Activated naive CD4-positive, alpha-beta T cell treated with anti-CD3 and anti-CD28 coated beads, Interleukin-2, amount 10 ng/mL, durations not matched to agents 7 days and 5 days (primary cell): ENCODE measurements around the gene MAML3.

Experiments
- CTCF ChIA-PET: fragments of 350-600 bp; sonication (Branson Sonifier 250); formaldehyde crosslinking; loops from one replicate; lab custom pipeline; 2021; ENCODE audit warnings: antibody characterized with exemption; lab: Charles Lee
- DNase-seq: peaks from one replicate; pipeline ENCODE4 v3.0.0-alpha.2; 2020
- H3K27ac Mint-ChIP-seq: one replicate; pipeline ENCODE4 v1.8.0; 2021; ENCODE audit warnings: mild to moderate bottlenecking, moderate library complexity, mixed read lengths
- H3K27me3 Mint-ChIP-seq: one replicate; pipeline ENCODE4 v1.8.0; 2021; ENCODE audit warnings: mild to moderate bottlenecking, mixed read lengths
- H3K36me3 Mint-ChIP-seq: one replicate; pipeline ENCODE4 v1.8.0; 2021; ENCODE audit warnings: mixed read lengths
- H3K4me1 Mint-ChIP-seq: one replicate; pipeline ENCODE4 v1.8.0; 2021; ENCODE audit warnings: mixed read lengths
- H3K4me3 Mint-ChIP-seq: one replicate; pipeline ENCODE4 v1.8.0; 2021; ENCODE audit warnings: mild to moderate bottlenecking, moderate library complexity, mixed read lengths
- H3K9me3 Mint-ChIP-seq: one replicate; pipeline ENCODE4 v1.8.0; 2021; ENCODE audit warnings: mixed read lengths

Gene MAML3

DNA sequence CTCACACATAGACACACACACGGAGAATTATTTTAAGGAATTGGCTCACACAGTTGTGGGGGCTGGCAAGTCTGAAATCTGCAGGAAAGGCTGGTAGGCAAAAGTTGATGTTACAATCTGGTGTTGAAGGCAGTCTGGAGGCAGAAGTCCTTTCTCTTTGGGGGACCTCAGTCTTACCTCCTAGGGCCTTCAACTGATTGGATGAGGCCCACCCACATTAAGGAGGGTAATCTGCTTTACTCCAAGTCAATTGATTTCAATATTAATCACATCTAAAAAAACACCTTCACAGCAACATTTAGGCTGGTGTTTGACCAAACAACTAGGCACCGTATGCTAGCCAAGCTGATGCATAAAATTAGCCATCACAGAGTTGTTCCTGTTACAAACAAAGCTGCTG lies 477.6 kb downstream of the MAML3 start:
- no peak overlapping the region for H3K4me3 Mint-ChIP-seq
- no peak for DNase-seq
- peaks cover 5% of the 10 kb centered on the region for H3K4me1 Mint-ChIP-seq
- H3K9me3 Mint-ChIP-seq, result no peaks in the 10 kb centered on the region
- no peak overlapping the region for H3K27ac Mint-ChIP-seq
- peaks cover 10% of the 10 kb centered on the region for H3K36me3 Mint-ChIP-seq
- no peaks in the 10 kb centered on the region for H3K27me3 Mint-ChIP-seq
- CTCF ChIA-PET, result no interaction called here

DNA sequence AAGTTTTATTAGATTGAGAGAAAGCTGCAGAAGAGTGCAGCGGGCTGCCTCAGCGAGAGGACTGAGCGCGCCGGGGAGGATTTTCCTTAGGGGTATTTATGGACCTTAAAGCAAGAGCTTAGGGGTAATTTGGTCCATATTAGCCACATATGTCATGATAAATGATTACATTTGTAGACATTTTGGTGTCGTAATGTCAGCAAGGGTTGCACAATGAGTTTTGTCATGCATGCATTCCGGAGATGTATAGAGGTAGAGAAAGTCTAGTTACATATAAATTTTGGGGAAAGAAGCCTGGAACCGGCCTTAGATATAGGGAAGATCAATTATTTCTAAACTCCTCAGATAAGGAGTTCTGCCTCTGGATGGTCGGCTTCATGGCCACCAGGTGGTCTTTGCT lies 478.3 kb downstream of the MAML3 start:
- Mint-ChIP-seq H3K36me3 (peaks cover 10% of the 10 kb centered on the region), H3K27ac (no peak overlapping the region), H3K27me3 (no peaks in the 10 kb centered on the region), H3K4me1 (peaks cover 5% of the 10 kb centered on the region), H3K9me3 (no peaks in the 10 kb centered on the region), H3K4me3 (no peak overlapping the region)
- CTCF ChIA-PET, result no interaction called here
- no peak for DNase-seq

DNA sequence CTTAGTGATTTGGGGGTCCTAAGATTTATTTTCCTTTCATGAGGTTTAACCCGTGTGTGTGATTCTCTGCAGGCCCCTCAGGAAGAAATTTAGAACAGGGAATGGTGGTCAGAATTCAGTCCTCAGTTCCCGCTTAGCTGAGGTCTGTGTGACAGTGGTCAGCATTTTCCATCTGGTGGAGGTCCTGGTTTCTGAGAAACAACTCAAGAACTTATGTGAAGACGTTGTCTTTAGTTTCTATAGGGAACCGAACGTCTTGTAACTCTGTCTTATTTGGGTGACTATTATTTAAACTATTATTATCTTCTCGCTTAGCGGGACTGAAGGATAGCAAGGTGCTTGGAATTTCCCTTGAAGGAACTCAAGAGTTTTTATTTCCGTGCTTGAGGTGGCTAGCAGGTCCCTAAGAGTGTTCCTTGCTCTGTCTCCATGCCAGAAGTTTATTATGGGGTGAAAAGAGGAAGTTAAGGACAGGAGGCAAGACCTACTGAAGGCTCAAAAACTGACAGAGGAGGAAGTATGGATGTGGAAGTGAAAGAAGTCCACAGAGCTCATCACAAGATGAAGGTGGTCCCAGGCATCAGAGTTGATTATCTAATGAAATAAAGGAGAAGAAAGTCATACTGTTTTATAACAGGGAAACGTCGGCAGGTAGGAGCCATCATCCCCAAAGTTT lies 479.0 kb downstream of the MAML3 start:
- H3K27ac Mint-ChIP-seq, result no peak overlapping the region
- no peak for DNase-seq
- H3K27me3 Mint-ChIP-seq, result no peaks in the 10 kb centered on the region
- peaks cover 10% of the 10 kb centered on the region for H3K36me3 Mint-ChIP-seq
- CTCF ChIA-PET, result no interaction called here
- no peak overlapping the region for H3K4me3 Mint-ChIP-seq
- no peaks in the 10 kb centered on the region for H3K9me3 Mint-ChIP-seq
- H3K4me1 Mint-ChIP-seq, result peaks cover 5% of the 10 kb centered on the region

DNA sequence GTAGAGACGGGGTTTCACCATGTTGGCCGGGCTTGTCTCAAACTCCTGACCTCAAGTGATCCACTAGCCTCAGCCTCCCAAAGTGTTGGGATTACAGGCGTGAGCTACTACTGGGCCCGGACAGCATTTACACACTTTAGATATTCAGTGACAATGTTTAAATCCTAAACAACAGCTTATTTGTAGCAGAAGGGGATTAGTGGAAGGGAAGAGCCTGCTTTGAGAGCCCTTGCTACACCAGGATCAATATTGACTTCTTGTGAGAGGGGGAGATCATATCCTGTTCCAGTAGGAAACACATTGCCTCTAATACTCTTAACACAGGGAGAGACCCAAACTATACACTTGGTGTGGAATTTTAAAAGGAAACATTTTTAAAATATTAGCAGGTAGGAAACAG lies 481.3 kb downstream of the MAML3 start:
- Mint-ChIP-seq H3K4me1 (peaks cover 9% of the 10 kb centered on the region), H3K27me3 (no peaks in the 10 kb centered on the region), H3K9me3 (no peaks in the 10 kb centered on the region), H3K36me3 (peaks cover under 1% of the 10 kb centered on the region), H3K4me3 (no peak overlapping the region), H3K27ac (no peak overlapping the region)
- DNase-seq, result no peak
- CTCF ChIA-PET, result interaction anchor here (1.1 to 2.1 kb wide), 3 partner anchors 15 to 70 kb away, joined by 3 to 10 read pairs (median 4); no protein-coding TSS in a partner anchor

DNA sequence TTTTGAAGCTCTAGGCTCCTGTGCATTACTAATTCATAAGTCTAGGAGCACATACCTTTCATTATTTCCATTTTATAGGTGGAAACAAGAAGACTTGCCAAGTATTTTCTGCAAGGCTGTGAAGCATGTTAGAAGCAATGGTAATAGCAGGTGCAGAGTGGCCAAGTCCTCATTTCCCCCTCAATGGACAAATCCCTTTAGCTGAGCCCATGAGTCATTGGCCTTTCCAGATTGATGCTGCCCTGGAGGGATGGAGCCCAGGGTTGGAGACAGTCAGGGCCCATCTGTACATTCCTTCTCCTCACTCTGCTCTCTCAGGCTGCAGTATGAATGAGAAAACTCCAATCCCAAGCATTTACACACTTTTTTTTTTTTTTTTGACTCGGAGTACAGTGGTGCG lies 481.8 kb downstream of the MAML3 start:
- Mint-ChIP-seq H3K4me1 (peaks cover 12% of the 10 kb centered on the region), H3K27me3 (no peaks in the 10 kb centered on the region), H3K36me3 (peaks cover 4% of the 10 kb centered on the region), H3K4me3 (no peak overlapping the region), H3K27ac (no peak overlapping the region), H3K9me3 (no peaks in the 10 kb centered on the region)
- CTCF ChIA-PET, result interaction anchor here (1.2 to 2.1 kb wide), 2 partner anchors 15 to 69 kb away, joined by 4 to 10 read pairs; no protein-coding TSS in a partner anchor
- no peak for DNase-seq

DNA sequence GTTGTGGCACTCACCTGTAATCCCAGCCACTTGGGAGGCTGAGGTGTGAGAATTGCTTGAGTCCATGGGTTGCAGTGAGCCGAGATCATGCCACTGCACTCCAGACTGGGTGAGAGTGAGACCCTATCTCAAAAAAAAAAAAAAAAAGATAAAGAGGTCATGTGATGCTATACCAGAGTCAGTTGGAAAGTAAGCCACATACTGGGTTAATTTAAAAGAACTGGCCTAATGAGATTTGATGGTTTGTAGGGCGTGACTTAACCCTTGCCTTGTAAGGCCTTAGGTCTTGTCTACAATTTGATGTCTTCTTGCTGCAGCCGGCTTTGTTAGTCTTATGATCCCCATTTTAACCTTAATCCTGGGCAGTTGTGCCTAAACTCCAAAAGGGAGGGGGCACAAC lies 483.2 kb downstream of the MAML3 start:
- H3K27ac Mint-ChIP-seq, result no peak overlapping the region
- H3K9me3 Mint-ChIP-seq, result no peaks in the 10 kb centered on the region
- CTCF ChIA-PET, result no interaction called here
- no peak overlapping the region for H3K4me3 Mint-ChIP-seq
- H3K4me1 Mint-ChIP-seq, result peaks cover 22% of the 10 kb centered on the region
- no peak for DNase-seq
- H3K36me3 Mint-ChIP-seq, result peaks cover 8% of the 10 kb centered on the region
- no peaks in the 10 kb centered on the region for H3K27me3 Mint-ChIP-seq

DNA sequence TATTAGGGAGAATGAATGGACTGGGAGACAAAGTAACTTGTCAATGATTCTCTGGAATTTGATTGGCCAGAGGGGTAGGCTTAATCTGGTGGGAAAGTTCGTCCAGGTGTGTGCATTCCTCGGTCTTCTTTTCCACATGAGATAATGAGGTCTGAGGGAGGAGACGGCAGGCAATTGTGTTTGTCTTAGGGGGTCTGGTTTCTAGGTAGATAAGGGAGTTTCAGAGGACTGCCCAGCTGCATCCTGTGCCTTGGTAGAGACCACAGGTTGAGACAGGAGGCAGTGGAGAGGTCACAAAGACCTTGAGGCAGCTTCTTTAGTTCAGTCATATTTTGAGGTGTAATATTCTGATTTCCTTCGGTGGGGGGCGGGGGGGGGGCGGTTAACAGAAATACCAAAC lies 484.1 kb downstream of the MAML3 start:
- H3K27me3 Mint-ChIP-seq, result no peaks in the 10 kb centered on the region
- CTCF ChIA-PET, result no interaction called here
- H3K9me3 Mint-ChIP-seq, result no peaks in the 10 kb centered on the region
- peaks cover 8% of the 10 kb centered on the region for H3K36me3 Mint-ChIP-seq
- H3K4me1 Mint-ChIP-seq, result peaks cover 28% of the 10 kb centered on the region
- H3K4me3 Mint-ChIP-seq, result no peak overlapping the region
- peak overlapping the region; percentile 11 for H3K27ac Mint-ChIP-seq
- no peak for DNase-seq

DNA sequence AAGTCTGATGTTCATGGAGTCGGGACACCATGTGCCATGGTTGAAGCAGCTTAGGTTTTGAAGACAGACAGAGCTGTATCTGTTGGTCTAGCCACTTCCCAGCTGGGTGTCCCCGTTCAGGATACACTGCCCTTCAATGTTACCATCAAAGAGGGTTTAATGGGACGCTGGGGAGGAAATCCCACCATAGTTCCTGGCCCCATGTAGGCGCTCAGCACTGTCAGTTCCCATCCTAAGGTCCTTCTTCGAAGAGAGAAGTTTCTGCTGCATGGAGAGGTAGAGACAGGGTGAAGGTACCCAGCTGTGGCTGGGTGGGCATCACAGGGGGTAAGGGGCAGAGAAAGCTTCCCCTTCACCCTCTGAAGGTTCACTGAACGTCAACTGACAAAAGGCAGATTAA lies 484.6 kb downstream of the MAML3 start:
- Mint-ChIP-seq H3K4me3 (no peak overlapping the region), H3K27ac (no peak overlapping the region), H3K36me3 (peaks cover 8% of the 10 kb centered on the region), H3K27me3 (no peaks in the 10 kb centered on the region), H3K4me1 (peaks cover 28% of the 10 kb centered on the region), H3K9me3 (no peaks in the 10 kb centered on the region)
- CTCF ChIA-PET, result no interaction called here
- DNase-seq, result no peak

DNA sequence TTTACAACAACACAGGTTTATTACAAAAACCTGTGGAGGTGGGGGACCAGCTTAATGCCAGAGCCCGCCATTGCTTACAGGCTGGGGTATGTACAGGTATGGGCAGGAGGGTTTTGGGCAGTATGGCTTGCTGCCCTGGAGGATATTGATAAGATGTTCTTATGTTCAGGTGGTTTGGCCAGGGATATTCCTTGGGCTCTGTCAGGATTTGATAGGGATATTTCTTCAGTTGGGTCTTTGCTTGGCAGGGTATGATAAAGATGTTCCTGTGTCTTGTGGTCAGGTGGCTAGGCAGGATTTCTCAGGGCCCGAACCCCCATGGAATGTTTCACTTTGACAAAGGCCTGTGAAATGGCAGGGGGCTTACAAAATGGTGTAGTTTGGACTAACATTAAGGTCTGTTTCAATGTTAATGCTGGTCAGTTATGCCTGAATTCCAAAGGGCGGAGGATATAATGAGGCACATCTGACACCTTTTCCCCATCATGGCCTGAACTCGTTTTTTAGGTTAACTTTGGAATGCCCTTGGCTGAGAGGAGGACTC lies 485.3 kb downstream of the MAML3 start:
- Mint-ChIP-seq H3K9me3 (no peaks in the 10 kb centered on the region), H3K36me3 (peaks cover 8% of the 10 kb centered on the region), H3K27ac (no peak overlapping the region), H3K27me3 (no peaks in the 10 kb centered on the region), H3K4me3 (no peak overlapping the region), H3K4me1 (peaks cover 28% of the 10 kb centered on the region)
- no peak for DNase-seq
- CTCF ChIA-PET, result interaction anchor here (4.7 kb wide), 1 partner anchor 12 kb away, joined by 41 read pairs; no protein-coding TSS in a partner anchor

DNA sequence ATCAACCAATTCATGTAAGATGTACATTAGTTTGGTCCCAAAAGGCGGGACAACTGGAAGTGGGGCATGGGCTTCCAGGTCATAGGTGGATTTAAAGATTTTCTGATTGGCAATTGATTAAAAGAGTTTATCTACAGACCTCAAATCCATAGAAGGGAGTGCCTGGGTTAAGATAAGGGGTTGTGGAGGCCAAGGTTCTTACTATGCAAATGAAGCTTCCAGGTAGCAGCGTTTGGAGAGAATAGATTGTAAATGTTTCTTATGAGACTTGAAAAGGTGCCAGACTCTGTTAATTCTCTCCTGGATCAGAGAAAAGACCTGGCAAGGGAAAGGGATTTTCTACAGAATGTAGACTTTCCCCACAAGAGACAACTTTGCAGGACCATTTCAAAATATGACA lies 485.9 kb downstream of the MAML3 start:
- Mint-ChIP-seq H3K27ac (no peak overlapping the region), H3K27me3 (no peaks in the 10 kb centered on the region), H3K4me1 (peaks cover 28% of the 10 kb centered on the region), H3K36me3 (peaks cover 8% of the 10 kb centered on the region), H3K9me3 (no peaks in the 10 kb centered on the region), H3K4me3 (no peak overlapping the region)
- CTCF ChIA-PET, result interaction anchor here (4.7 kb wide), 1 partner anchor 12 kb away, joined by 41 read pairs; no protein-coding TSS in a partner anchor
- no peak for DNase-seq
